Right forelimb (tissue), 1 donor: ENCODE data around the gene C4BPA.

Experiments
- DNase-seq: peaks from one replicate; pipeline ENCODE4 v3.0.0-alpha.2; 2018

The C4BPA gene

GRCh38 chr1:207128336-207128921, 24.4 kb downstream of the C4BPA start:
- no peak for DNase-seq

GRCh38 chr1:207129053-207129452, 25.0 kb downstream of the C4BPA start:
- no peak for DNase-seq

GRCh38 chr1:207130252-207131036, 26.4 kb downstream of the C4BPA start:
- no peak for DNase-seq

- no peak for DNase-seq
Observed at GRCh38 chr1:207131163-207131562, 27.1 kb downstream of the C4BPA start.

GRCh38 chr1:207134581-207134980, 30.5 kb downstream of the C4BPA start:
- no peak for DNase-seq

GRCh38 chr1:207139616-207140015, 35.6 kb downstream of the C4BPA start:
- no peak for DNase-seq

- DNase-seq: no peak
Observed at GRCh38 chr1:207140536-207140935, 36.5 kb downstream of the C4BPA start.

- no peak for DNase-seq
Observed at GRCh38 chr1:207145401-207146058, 41.5 kb downstream of the C4BPA start.

GRCh38 chr1:207151920-207152319, 47.9 kb downstream of the C4BPA start:
- no peak for DNase-seq

- DNase-seq: no peak
Observed at GRCh38 chr1:207152792-207153468, 48.9 kb downstream of the C4BPA start.

- DNase-seq: no peak
Observed at GRCh38 chr1:207155028-207155427, 51.0 kb downstream of the C4BPA start.

- DNase-seq: no peak
Observed at GRCh38 chr1:207156095-207156494, 52.1 kb downstream of the C4BPA start.

GRCh38 chr1:207156826-207157225, 52.8 kb downstream of the C4BPA start:
- DNase-seq: no peak

- no peak for DNase-seq
Observed at GRCh38 chr1:207164086-207164485, 60.1 kb downstream of the C4BPA start.

- no peak for DNase-seq
Observed at GRCh38 chr1:207172321-207172720, 68.3 kb downstream of the C4BPA start.

- no peak for DNase-seq
Observed at GRCh38 chr1:207172885-207173284, 68.9 kb downstream of the C4BPA start.

GRCh38 chr1:207173396-207173795, 69.4 kb downstream of the C4BPA start:
- no peak for DNase-seq

GRCh38 chr1:207174913-207175312, 70.9 kb downstream of the C4BPA start:
- no peak for DNase-seq

GRCh38 chr1:207179036-207179435, 75.0 kb downstream of the C4BPA start:
- no peak for DNase-seq

- no peak for DNase-seq
Observed at GRCh38 chr1:207181847-207182246, 77.8 kb downstream of the C4BPA start.

- no peak for DNase-seq
Observed at GRCh38 chr1:207186503-207186902, 82.5 kb downstream of the C4BPA start.

- no peak for DNase-seq
Observed at GRCh38 chr1:207188901-207189300, 84.9 kb downstream of the C4BPA start.

GRCh38 chr1:207191061-207191460, 87.0 kb downstream of the C4BPA start:
- DNase-seq: no peak

- no peak for DNase-seq
Observed at GRCh38 chr1:207191776-207192175, 87.7 kb downstream of the C4BPA start.
